ENCODE results near the gene STAG3. TPM values are rescaled to one million over a fixed set of nuclear protein-coding genes. Genes with fewer than 3 reads are reported as not detected.

The STAG3 gene
- total and polyA plus RNA-seq, 2 of the 8 experiments (the other 6 are each of a cell fraction or from before 2014, with no cell fraction given), result 1.3 to 3.3 TPM

GRCh38 chr7:100213672-100214071 is 36.0 kb downstream of the STAG3 start:
- Histone ChIP-seq H3K14ac (ENCODE audit: insufficient read length) (no peak overlapping the region), H3K23me2 (ENCODE audit: low read depth, low read length) (no peaks in the 10 kb centered on the region), H3K4me1 (replicated peaks in 1 of 4; ENCODE audit: control insufficient read depth in 3 of 4, insufficient read depth in 4 of 4, low read length in 3 of 4) (peaks cover 0 to 4% (median 1%) of the 10 kb centered on the region in 4 experiments; a peak in 1 of 7 replicates), H2BK20ac (ENCODE audit: low read length) (no peak overlapping the region), H4K8ac (ENCODE audit: extremely low read depth, insufficient read depth, low read length) (no peak overlapping the region), H3K79me1 (ENCODE audit: low read depth, low read length) (no peaks in the 10 kb centered on the region), H3K9me3 (ENCODE audit: insufficient read depth in 2 of 2, low read depth in 1 of 2, low read length in 1 of 2) (no peaks in the 10 kb centered on the region), H2AK5ac (ENCODE audit: low read depth, low read length) (no peak overlapping the region), H4K20me1 (replicated peaks in 1 of 2; ENCODE audit: control insufficient read depth in 1 of 2, insufficient read depth in 2 of 2, low read length in 2 of 2) (no peaks in the 10 kb centered on the region), H3K9ac (replicated peaks in 1 of 4; ENCODE audit: extremely low read depth in 1 of 4, low read depth in 3 of 4, low read length in 3 of 4) (no peak overlapping the region), H3K27me3 (replicated peaks in 1 of 4; ENCODE audit: control insufficient read depth in 3 of 4, extremely low read depth in 1 of 4, insufficient read depth in 3 of 4, low read length in 3 of 4) (peaks cover 0 to 14% (median 6%) of the 10 kb centered on the region in 4 experiments; a peak in 5 of 7 replicates), H3K36me3 (ENCODE audit: control insufficient read depth in 2 of 4, insufficient read depth in 4 of 4, low read length in 3 of 4) (no peaks in the 10 kb centered on the region), H3K4me3 (ENCODE audit: extremely low read depth in 1 of 4, insufficient read depth in 2 of 4, low read depth in 3 of 4, low read length in 4 of 4) (no peak overlapping the region), H2BK5ac (ENCODE audit: low read depth, low read length) (no peak overlapping the region), H3K4me2 (ENCODE audit: insufficient read depth in 1 of 2, low read depth in 2 of 2, low read length in 2 of 2) (no peak overlapping the region), H4K91ac (replicated peaks; ENCODE audit: insufficient read length, low read length) (no peak overlapping the region), H2BK120ac (replicated peaks; ENCODE audit: low read depth, low read length) (no peak overlapping the region), H3K27ac (ENCODE audit: low read depth, low read length) (no peak overlapping the region), H3K4ac (replicated peaks; ENCODE audit: insufficient read length, low read depth, low read length) (no peak overlapping the region), H3K79me2 (ENCODE audit: control insufficient read depth in 1 of 2, insufficient read depth in 2 of 2, low read length in 2 of 2) (no peaks in the 10 kb centered on the region), H2BK15ac (ENCODE audit: low read length) (no peak overlapping the region), H4K5ac (ENCODE audit: insufficient read length, low read depth, low read length) (no peak overlapping the region), H3K18ac (ENCODE audit: extremely low read depth, low read length) (no peak overlapping the region), H2BK12ac (ENCODE audit: low read depth, low read length) (no peak overlapping the region), H3K56ac (replicated peaks; ENCODE audit: insufficient read length, low read depth, low read length) (no peak overlapping the region), H3K23ac (ENCODE audit: insufficient read length) (no peak overlapping the region), H2AFZ (ENCODE audit: low read length) (no peak overlapping the region)
- DNase-seq (ENCODE audit: low read depth in 1 of 2, low spot score in 2 of 2) (no peak), FAIRE-seq (no peak)
- CTCF ChIA-PET (ENCODE audit: partially characterized antibody), result interaction anchor here (1.6 to 6.7 kb wide), 3 partner anchors 11 to 81 kb away, joined by 4 to 104 read pairs (median 4); no protein-coding TSS in a partner anchor
- POLR2A ChIA-PET (ENCODE audit: partially characterized antibody), result interaction anchor here (1.3 to 2.4 kb wide), 4 partner anchors 9 to 81 kb away, joined by 3 to 7 read pairs (median 4); no protein-coding TSS in a partner anchor
- WGBS, 2 experiments (ENCODE audit: extremely low coverage in 1 of 2, insufficient coverage in 1 of 2, insufficient read length in 1 of 2, insufficient replicate concordance in 2 of 2, low coverage in 1 of 2, low lambda C conversion rate in 2 of 2, missing lambda C conversion rate in 1 of 2), result 70% methylated on average over 6 of the region's 6 CpGs; no CpG with 5 or more reads in 1 of the 2 experiments
- no peak for TF ChIP-seq CBX5 (IDR thresholded peaks at IDR 0.05; ENCODE audit: low read depth, low read length)
- TF ChIP-seq TEAD4 (IDR thresholded peaks at IDR 0.05; ENCODE audit: low read depth, low read length), result no peak
- no peak for TF ChIP-seq CBX8 (IDR thresholded peaks at IDR 0.05; ENCODE audit: borderline replicate concordance, low read depth, low read length)
- TF ChIP-seq HDAC2 (IDR thresholded peaks at IDR 0.05; ENCODE audit: borderline replicate concordance in 1 of 2, low read depth in 2 of 2, low read length in 2 of 2), result no peak
- no peak for TF ChIP-seq POLR2A (IDR thresholded peaks at IDR 0.05; ENCODE audit: control extremely low read depth in 1 of 2, low read depth in 2 of 2, low read length in 2 of 2)
- TF ChIP-seq NANOG (IDR thresholded peaks at IDR 0.05; ENCODE audit: insufficient read depth, low read depth, low read length, poor library complexity, severe bottlenecking), result no peak
- TF ChIP-seq JUN (IDR thresholded peaks at IDR 0.05; ENCODE audit: low read depth, low read length), result no peak
- no peak for TF ChIP-seq CTCF (IDR thresholded peaks at IDR 0.05; ENCODE audit: control extremely low read depth in 1 of 3, insufficient read depth in 1 of 3, low read depth in 1 of 3, low read length in 3 of 3)
- no peak for TF ChIP-seq SUZ12 (IDR thresholded peaks at IDR 0.05; ENCODE audit: low read length)
- TF ChIP-seq RNF2 (IDR thresholded peaks at IDR 0.05; ENCODE audit: borderline replicate concordance, low read depth, low read length, missing control alignments, poor library complexity, severe bottlenecking), result no peak
- no peak for TF ChIP-seq SRF (IDR thresholded peaks at IDR 0.05; ENCODE audit: low read depth, low read length)

Measured in H1 (cell line).